GM23338 (cell line): ENCODE measurements around the gene GAPT. TPM values are rescaled to one million over a fixed set of nuclear protein-coding genes. Genes with fewer than 3 reads are reported as not detected.

Experiments
- ATAC-seq: fragments of 200-7000 bp; cut with Tn5 transposase; 3 replicates; pipeline ENCODE4 v1.9.1; 2020
- DNase-seq: peaks from one replicate; pipeline ENCODE4 v3.0.0-alpha.2; 2015; ENCODE audit warnings: low spot score
- H2AFZ ChIP-seq: fragments of 200-600 bp; sonication (generic); 2 replicates; pipeline ENCODE4 v1.8.0; 2016; ENCODE audit warnings: antibody characterized with exemption, mild to moderate bottlenecking, moderate library complexity
- H3F3A ChIP-seq: fragments of 200-600 bp; sonication (generic); replicated peaks from 2 replicates; pipeline ENCODE4 v1.8.0; 2017; ENCODE audit warnings: antibody characterized with exemption, mixed run types, low read depth
- H3K27ac ChIP-seq: fragments of 200-600 bp; sonication (generic); 2 replicates; pipeline ENCODE4 v1.6.1; 2016; ENCODE audit warnings: low read depth
- H3K27me3 ChIP-seq: fragments of 200-600 bp; sonication (generic); 2 replicates; pipeline ENCODE4 v1.8.0; 2016; ENCODE audit warnings: mild to moderate bottlenecking, mixed run types, moderate library complexity; ENCODE audit not compliant: insufficient read depth
- H3K36me3 ChIP-seq: fragments of 200-600 bp; sonication (generic); 2 replicates; pipeline ENCODE4 v1.8.0; 2016; ENCODE audit warnings: mild to moderate bottlenecking; ENCODE audit not compliant: insufficient read depth
- H3K4me1 ChIP-seq: fragments of 200-600 bp; sonication (generic); 2 replicates; pipeline ENCODE4 v1.8.0; 2016; ENCODE audit warnings: mild to moderate bottlenecking, moderate library complexity; ENCODE audit not compliant: insufficient read depth
- H3K4me2 ChIP-seq: fragments of 200-600 bp; sonication (generic); 2 replicates; pipeline ENCODE4 v1.7.1; 2017; ENCODE audit warnings: mixed run types
- H3K4me3 ChIP-seq: fragments of 200-600 bp; sonication (generic); 2 replicates; pipeline ENCODE4 v1.6.1; 2016; ENCODE audit warnings: mixed run types
- H3K79me2 ChIP-seq: fragments of 200-600 bp; sonication (generic); replicated peaks from 2 replicates; pipeline ENCODE4 v1.8.0; 2017; ENCODE audit warnings: mild to moderate bottlenecking; ENCODE audit not compliant: insufficient read depth
- H3K9me2 ChIP-seq: fragments of 200-600 bp; sonication (generic); 2 replicates; pipeline ENCODE4 v1.8.0; 2017; ENCODE audit not compliant: insufficient read depth
- H4K20me1 ChIP-seq: fragments of 200-600 bp; sonication (generic); replicated peaks from 2 replicates; pipeline ENCODE4 v1.8.0; 2017; ENCODE audit warnings: mild to moderate bottlenecking; ENCODE audit not compliant: insufficient read depth
- H3K27ac Mint-ChIP-seq: 2 replicates; pipeline ENCODE4 v1.8.0; 2020; ENCODE audit warnings: inconsistent platforms, mild to moderate bottlenecking, moderate library complexity, mixed read lengths
- H3K27me3 Mint-ChIP-seq: 3 replicates; pipeline ENCODE4 v1.8.0; 2022; ENCODE audit warnings: low read depth, mild to moderate bottlenecking, moderate library complexity, mixed read lengths, inconsistent platforms; ENCODE audit not compliant: insufficient read depth, poor library complexity
- H3K36me3 Mint-ChIP-seq: 3 replicates; pipeline ENCODE4 v1.8.0; 2021; ENCODE audit warnings: low read depth, mild to moderate bottlenecking, inconsistent platforms, moderate library complexity, mixed read lengths
- H3K4me1 Mint-ChIP-seq: 3 replicates; pipeline ENCODE4 v1.8.0; 2020; ENCODE audit warnings: mild to moderate bottlenecking, inconsistent platforms, mixed read lengths
- H3K4me3 Mint-ChIP-seq: 3 replicates; pipeline ENCODE4 v1.8.0; 2021; ENCODE audit warnings: moderate library complexity, mild to moderate bottlenecking, inconsistent platforms, mixed read lengths
- H3K9me3 Mint-ChIP-seq: 3 replicates; pipeline ENCODE4 v1.8.0; 2020; ENCODE audit warnings: moderate library complexity, mild to moderate bottlenecking, inconsistent platforms, mixed read lengths
- CREB1 ChIP-seq: fragments of 250-450 bp; sonication (Bioruptor Pico); IDR thresholded peaks from 2 replicates; pipeline ENCODE4 v1.5.0; 2020; ENCODE audit warnings: low read depth, mild to moderate bottlenecking, moderate library complexity
- CTCF ChIP-seq, 2 experiments: fragments of 200-600 bp in 1 of 2; sonication (generic) in 1 of 2; conservative IDR thresholded peaks; 2 replicates each; pipeline versions ENCODE4 v1.5.1 to v1.6.1; 2016 to 2017; ENCODE audit warnings: antibody characterized with exemption in 2 of 2, low read depth in 2 of 2, mild to moderate bottlenecking in 2 of 2, moderate library complexity in 1 of 2
- EZH2phosphoT487 ChIP-seq: fragments of 200-600 bp; sonication (generic); IDR thresholded peaks from one replicate; pipeline ENCODE4 v1.8.1; 2018; ENCODE audit warnings: antibody characterized with exemption; ENCODE audit not compliant: unreplicated experiment
- JUNB ChIP-seq: IDR thresholded peaks from one replicate; pipeline ENCODE4 v1.6.1; 2016; ENCODE audit warnings: antibody characterized with exemption; ENCODE audit not compliant: unreplicated experiment
- NANOG ChIP-seq: IDR thresholded peaks from 2 replicates; pipeline ENCODE4 v1.6.1; 2016; ENCODE audit warnings: antibody characterized with exemption, borderline replicate concordance
- POLR2AphosphoS5 ChIP-seq: IDR thresholded peaks from 2 replicates; pipeline ENCODE4 v1.6.1; 2016; ENCODE audit warnings: antibody characterized with exemption, low read depth
- REST ChIP-seq: IDR thresholded peaks from one replicate; pipeline ENCODE4 v1.6.1; 2018; ENCODE audit warnings: antibody characterized with exemption; ENCODE audit not compliant: unreplicated experiment
- STAT1 ChIP-seq: IDR thresholded peaks from one replicate; pipeline ENCODE4 v1.6.1; 2016; ENCODE audit warnings: antibody characterized with exemption; ENCODE audit not compliant: unreplicated experiment
- ZNF114 ChIP-seq: fragments of 250-450 bp; sonication (Bioruptor Pico); IDR thresholded peaks from 2 replicates; pipeline ENCODE4 v1.5.0; 2020; ENCODE audit warnings: mild to moderate bottlenecking, moderate library complexity
- ZNF331 ChIP-seq: fragments of 250-450 bp; sonication (Bioruptor Pico); IDR thresholded peaks from 2 replicates; pipeline ENCODE4 v1.5.0; 2020; ENCODE audit warnings: low read depth, mild to moderate bottlenecking, moderate library complexity
- polyA plus RNA-seq: library from polyadenylated mRNA; unstranded; fragments of >200 nt; fragmentation: Nextera tagmentation; extraction: Ambion mirVana; gene quantifications from 2 replicates; pipeline ENCODE4 v1.2.1, GENCODE V29; 2016
- total RNA-seq: library from RNA; depleted of rRNA; stranded (reverse); fragments of >200 nt; shearing (Covaris generic); gene quantifications from 2 replicates; pipeline ENCODE4 v1.2.3, GENCODE V29; 2014
- TF ChIP-seq, protein P1 (sequence below): fragments of 250-450 bp; sonication (Bioruptor Pico); IDR thresholded peaks from 2 replicates; pipeline ENCODE4 v1.5.0; 2020; ENCODE audit warnings: mild to moderate bottlenecking, moderate library complexity
- TF ChIP-seq, protein P2 (sequence below): IDR thresholded peaks from 2 replicates; pipeline ENCODE4 v1.6.1; 2016; ENCODE audit warnings: antibody characterized with exemption

GAPT gene
- total and polyA plus RNA-seq, 2 experiments from 2014 or later = not detected

DNA sequence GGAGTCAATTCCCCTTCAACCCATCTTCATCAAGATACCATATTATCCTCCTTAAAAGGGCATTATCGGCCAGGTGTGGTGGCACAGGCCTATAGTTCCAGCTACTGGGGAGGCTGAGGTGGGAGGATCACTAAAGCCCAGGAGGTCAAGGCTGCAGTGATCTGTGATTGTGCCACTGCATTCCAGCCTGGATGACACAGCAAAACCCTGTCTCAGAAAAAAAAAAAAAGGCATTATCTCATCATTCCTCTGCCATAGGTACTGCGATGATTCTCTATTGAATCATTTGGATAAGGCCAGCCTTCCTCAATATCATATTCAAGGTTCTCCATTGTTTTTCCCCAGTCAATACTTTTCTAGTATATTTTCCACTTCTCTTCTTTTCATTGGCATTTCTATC, 52.5 kb downstream of the GAPT start (continued):
- TF ChIP-seq, protein P1, sequence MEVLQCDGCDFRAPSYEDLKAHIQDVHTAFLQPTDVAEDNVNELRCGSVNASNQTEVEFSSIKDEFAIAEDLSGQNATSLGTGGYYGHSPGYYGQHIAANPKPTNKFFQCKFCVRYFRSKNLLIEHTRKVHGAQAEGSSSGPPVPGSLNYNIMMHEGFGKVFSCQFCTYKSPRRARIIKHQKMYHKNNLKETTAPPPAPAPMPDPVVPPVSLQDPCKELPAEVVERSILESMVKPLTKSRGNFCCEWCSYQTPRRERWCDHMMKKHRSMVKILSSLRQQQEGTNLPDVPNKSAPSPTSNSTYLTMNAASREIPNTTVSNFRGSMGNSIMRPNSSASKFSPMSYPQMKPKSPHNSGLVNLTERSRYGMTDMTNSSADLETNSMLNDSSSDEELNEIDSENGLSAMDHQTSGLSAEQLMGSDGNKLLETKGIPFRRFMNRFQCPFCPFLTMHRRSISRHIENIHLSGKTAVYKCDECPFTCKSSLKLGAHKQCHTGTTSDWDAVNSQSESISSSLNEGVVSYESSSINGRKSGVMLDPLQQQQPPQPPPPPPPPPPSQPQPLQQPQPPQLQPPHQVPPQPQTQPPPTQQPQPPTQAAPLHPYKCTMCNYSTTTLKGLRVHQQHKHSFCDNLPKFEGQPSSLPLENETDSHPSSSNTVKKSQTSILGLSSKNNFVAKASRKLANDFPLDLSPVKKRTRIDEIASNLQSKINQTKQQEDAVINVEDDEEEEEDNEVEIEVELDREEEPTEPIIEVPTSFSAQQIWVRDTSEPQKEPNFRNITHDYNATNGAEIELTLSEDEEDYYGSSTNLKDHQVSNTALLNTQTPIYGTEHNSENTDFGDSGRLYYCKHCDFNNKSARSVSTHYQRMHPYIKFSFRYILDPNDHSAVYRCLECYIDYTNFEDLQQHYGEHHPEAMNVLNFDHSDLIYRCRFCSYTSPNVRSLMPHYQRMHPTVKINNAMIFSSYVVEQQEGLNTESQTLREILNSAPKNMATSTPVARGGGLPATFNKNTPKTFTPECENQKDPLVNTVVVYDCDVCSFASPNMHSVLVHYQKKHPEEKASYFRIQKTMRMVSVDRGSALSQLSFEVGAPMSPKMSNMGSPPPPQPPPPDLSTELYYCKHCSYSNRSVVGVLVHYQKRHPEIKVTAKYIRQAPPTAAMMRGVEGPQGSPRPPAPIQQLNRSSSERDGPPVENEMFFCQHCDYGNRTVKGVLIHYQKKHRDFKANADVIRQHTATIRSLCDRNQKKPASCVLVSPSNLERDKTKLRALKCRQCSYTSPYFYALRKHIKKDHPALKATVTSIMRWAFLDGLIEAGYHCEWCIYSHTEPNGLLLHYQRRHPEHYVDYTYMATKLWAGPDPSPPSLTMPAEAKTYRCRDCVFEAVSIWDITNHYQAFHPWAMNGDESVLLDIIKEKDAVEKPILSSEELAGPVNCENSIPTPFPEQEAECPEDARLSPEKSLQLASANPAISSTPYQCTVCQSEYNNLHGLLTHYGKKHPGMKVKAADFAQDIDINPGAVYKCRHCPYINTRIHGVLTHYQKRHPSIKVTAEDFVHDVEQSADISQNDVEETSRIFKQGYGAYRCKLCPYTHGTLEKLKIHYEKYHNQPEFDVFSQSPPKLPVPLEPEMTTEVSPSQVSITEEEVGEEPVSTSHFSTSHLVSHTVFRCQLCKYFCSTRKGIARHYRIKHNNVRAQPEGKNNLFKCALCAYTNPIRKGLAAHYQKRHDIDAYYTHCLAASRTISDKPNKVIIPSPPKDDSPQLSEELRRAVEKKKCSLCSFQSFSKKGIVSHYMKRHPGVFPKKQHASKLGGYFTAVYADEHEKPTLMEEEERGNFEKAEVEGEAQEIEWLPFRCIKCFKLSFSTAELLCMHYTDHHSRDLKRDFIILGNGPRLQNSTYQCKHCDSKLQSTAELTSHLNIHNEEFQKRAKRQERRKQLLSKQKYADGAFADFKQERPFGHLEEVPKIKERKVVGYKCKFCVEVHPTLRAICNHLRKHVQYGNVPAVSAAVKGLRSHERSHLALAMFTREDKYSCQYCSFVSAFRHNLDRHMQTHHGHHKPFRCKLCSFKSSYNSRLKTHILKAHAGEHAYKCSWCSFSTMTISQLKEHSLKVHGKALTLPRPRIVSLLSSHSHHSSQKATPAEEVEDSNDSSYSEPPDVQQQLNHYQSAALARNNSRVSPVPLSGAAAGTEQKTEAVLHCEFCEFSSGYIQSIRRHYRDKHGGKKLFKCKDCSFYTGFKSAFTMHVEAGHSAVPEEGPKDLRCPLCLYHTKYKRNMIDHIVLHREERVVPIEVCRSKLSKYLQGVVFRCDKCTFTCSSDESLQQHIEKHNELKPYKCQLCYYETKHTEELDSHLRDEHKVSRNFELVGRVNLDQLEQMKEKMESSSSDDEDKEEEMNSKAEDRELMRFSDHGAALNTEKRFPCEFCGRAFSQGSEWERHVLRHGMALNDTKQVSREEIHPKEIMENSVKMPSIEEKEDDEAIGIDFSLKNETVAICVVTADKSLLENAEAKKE (CRISPR knock-in tag) = no peak
- TF ChIP-seq JUNB = no peak
- no peak for TF ChIP-seq EZH2phosphoT487
- TF ChIP-seq CREB1 (CRISPR knock-in tag) = no peak
- TF ChIP-seq, protein P2, sequence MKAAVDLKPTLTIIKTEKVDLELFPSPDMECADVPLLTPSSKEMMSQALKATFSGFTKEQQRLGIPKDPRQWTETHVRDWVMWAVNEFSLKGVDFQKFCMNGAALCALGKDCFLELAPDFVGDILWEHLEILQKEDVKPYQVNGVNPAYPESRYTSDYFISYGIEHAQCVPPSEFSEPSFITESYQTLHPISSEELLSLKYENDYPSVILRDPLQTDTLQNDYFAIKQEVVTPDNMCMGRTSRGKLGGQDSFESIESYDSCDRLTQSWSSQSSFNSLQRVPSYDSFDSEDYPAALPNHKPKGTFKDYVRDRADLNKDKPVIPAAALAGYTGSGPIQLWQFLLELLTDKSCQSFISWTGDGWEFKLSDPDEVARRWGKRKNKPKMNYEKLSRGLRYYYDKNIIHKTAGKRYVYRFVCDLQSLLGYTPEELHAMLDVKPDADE = no peak
- TF ChIP-seq NANOG = no peak

- H3K27me3 Mint-ChIP-seq = no peaks in the 10 kb centered on the region
- TF ChIP-seq POLR2AphosphoS5 = no peak
- TF ChIP-seq JUNB = no peak
- no peak for TF ChIP-seq ZNF114 (CRISPR knock-in tag)
- no peak for TF ChIP-seq REST
- TF ChIP-seq EZH2phosphoT487 = no peak
- no peak for TF ChIP-seq NANOG
- no peak for TF ChIP-seq STAT1
- no peak for TF ChIP-seq ZNF331 (CRISPR knock-in tag)
- TF ChIP-seq CTCF (conservative IDR thresholded peaks at IDR 0.05; ENCODE audit: low read depth in 2 of 2) = no peak
Measured at GRCh38 chr5:58544195-58544594, 53.0 kb downstream of the GAPT start.

More at GRCh38 chr5:58544195-58544594, 53.0 kb downstream of the GAPT start:
- H3K27me3 ChIP-seq = no peaks in the 10 kb centered on the region
- H3K4me3 Mint-ChIP-seq = no peak overlapping the region
- H3K4me1 ChIP-seq = no peaks in the 10 kb centered on the region
- no peak overlapping the region for H3K27ac Mint-ChIP-seq
- DNase-seq (no peak), ATAC-seq (no peak)
- H3K9me2 ChIP-seq = peaks cover 10% of the 10 kb centered on the region
- H3K36me3 ChIP-seq = peaks cover 8% of the 10 kb centered on the region; the same call in 1 of the 2 replicates
- H2AFZ ChIP-seq = no peak overlapping the region
- H3K36me3 Mint-ChIP-seq = peaks cover 26% of the 10 kb centered on the region; the same call in 2 of the 3 replicates
- no peaks in the 10 kb centered on the region; the same call in 2 of the 3 replicates for H3K4me1 Mint-ChIP-seq
- no peak overlapping the region for H3K4me3 ChIP-seq
- no peak overlapping the region for H3K27ac ChIP-seq
- no peak overlapping the region for H3K4me2 ChIP-seq
- peaks cover 40% of the 10 kb centered on the region for H3K9me3 Mint-ChIP-seq
- H4K20me1 ChIP-seq = no peaks in the 10 kb centered on the region
- H3F3A ChIP-seq = no peaks in the 10 kb centered on the region
- H3K79me2 ChIP-seq = no peaks in the 10 kb centered on the region
